Ramos (cell line): ENCODE results near the gene HIBCH.
"Not testable (repeated sequence)": the region's sequence is repeated elsewhere in the genome, so short reads cannot be mapped to it uniquely, and the experiment has no call there.

Experiments
- in situ Hi-C: fragments of 300-500 bp; cut with MboI; formaldehyde crosslinking; loops from one replicate; pipeline ENCODE4 v1.14.3; 2022; ENCODE audit warnings: low sequenced_read_pairs; ENCODE audit not compliant: unreplicated experiment

The HIBCH gene

DNA sequence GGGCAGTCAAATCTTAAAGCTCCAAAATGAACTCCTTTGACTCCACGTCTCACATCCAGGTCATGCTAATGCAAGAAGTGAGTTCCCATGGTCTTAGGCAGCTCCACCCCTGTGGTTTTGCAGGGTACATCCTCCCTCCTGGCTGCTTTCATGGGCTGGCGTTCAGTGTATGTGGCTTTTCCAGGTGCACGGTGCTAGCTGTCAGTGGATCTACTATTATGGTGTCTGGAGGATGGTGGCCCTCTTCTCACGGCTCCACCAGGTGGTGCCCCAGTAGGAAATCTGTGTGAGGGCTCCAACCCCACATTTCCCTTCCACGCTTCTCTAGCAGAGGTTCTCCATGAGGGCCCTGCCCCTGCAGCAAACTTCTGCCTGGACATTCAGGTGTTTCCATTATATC lies 151.9 kb downstream of the HIBCH start:
- in situ Hi-C loops: no loop called here

DNA sequence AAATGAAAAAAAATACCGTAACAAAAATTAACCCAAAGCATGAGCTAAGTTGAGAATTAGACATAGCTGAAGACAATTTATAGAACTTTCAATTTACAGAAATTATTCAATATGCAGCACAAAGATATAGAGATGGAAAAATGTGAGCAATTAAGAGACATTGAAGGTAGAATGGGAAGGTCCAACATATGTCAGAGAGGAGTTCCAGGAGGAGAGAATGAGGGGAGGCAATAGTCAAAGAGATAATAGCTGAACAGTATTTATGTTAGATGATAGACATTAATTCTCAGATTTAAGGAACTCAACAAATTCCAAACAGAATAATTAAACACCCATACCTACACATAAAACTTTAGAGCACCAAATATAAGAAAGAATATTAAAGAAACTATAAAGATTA lies 154.1 kb downstream of the HIBCH start:
- in situ Hi-C loops: no loop called here

DNA sequence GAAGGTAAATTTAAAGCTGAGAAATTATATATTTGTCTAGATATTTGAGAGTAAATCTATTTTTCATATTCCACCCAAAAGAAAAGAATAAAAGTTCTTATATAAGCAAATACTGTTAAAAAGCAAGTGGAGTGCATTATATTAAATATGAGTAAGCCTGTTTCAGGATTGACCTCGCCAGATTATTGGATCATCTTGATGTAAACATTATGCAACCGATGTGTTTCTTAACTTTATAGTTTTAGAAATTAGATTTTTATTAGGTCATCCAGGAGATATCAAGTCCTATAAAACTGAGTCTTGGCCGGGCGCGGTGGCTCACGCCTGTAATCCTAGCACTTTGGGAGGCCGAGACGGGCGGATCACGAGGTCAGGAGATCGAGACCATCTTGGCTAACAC lies 156.8 kb downstream of the HIBCH start:
- in situ Hi-C loops: no loop called here

DNA sequence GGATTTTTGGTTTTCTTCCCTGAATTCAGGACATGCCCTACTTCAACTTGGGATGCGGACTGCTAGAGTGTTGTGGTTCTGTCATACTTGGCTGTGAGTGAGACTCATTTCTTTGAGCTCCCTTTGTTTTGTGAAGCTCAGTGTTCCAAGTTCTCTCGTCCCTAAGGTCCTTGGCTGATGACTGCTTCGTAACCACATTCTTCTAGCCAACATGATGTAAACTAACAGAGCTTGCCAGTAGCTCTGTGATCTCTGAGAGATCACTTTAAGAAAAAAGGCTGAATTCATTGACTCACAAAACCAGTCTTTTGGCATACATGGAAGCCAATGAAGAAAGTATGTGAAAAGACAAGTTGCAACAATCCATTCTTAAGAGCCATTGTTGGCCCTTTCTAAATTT lies 160.2 kb downstream of the HIBCH start:
- in situ Hi-C loops: no loop called here

DNA sequence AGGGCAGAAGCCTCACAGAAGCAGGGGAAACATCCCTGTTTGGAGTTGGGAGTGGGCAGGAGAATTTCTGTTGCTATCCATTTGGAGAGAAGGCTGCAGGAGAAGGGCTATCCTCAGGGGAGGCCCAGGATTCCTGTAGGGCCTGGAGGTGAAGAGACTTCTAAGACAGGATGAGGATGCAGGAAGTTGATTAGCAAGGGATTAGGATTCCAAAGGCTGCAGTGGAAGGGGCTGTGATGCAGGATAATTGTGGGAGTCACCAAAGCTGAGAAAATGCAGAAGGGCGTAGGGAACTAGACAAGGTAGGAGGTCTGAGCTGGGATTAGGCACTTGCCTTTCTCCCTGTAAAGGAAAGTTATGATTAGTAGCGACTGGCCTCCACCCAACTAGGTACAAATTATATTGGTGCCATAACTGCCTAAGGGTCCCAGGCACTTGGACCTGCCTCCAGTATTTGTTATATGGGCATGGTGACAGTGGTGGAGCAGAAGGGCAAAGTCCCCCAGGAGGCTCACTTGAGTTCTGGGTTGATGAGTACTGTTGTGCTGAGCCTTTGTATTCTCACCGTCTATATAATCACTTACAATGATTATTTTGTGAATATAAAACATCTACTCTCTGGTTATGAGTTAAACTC lies 160.7 kb downstream of the HIBCH start:
- in situ Hi-C loops: no loop called here

DNA sequence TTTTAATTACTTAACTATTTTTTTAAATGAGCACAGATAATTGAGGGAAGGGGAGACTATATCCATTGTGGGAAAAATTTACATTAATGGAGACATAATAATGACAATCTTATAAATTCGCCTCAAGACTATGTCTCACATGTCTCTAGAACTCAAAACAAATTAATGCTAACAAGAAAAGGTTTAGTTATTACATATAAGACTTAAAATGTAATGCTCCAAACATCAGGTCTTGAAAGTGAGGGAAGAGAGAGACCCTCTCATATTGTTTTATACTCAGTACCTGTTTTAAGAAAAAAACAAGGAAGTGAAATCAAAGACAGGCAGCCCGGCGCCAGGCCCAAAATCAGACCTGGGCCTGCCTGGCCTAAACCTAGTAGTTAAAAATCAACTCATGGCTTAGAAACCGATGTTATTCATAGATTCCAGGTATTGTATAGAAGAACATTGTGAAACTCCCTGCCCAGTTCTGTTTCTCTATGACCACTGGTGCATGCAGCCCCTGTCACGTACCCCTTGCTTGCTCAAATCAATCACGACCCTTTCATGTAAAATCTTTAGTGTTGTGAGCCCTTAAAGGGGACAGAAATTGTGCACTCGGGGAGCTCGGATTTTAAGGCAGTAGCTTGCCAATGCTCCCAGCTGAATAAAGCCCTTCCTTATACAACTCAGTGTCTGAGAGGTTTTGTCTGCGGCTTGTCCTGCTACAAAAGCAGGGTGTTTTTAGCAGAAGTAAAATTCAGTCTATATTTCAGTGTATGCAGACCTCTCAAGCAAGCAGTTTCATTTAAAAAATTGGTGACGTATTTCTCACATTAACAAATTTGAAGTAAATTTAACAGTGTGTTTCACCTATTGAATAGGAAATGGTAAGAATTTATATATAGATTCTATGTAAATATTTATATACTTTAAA lies 161.8 kb downstream of the HIBCH start:
- in situ Hi-C loops: not testable (repeated sequence)

DNA sequence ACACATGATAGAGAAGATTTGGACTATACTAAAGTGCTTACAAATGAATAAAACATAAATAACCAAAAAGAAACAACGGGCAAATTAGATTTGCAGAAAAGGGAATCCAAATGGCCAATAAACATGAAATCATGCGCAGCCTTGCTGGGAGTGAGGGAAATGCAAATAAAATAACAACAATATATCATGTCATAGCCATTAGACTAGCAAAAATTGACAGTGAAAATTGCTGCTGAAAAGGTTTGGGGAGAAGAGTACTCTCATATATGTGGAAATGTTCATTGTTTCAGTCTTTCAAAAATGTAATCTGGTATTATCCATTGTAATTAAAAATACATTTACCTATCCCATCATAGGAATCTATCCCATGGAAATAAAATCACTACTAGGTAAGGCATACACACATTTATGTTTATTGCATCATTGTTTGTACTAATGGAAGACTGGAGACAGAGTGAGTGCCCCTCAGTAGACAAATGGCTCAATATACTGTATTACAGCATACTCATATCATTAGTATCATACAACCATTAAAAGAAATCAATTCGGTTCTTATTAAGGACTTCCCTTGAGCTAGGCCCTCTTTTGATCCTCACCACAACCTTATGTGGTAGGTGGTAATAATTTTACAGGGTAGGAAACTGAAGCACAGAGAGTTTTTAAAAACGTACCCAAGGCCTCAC lies 163.0 kb downstream of the HIBCH start:
- in situ Hi-C loops: no loop called here
